SU-DHL-6 (cell line): ENCODE results near the gene DHTKD1.

Experiments
- CTCF ChIP-seq: fragments of 200-600 bp; sonication (generic); IDR thresholded peaks from one replicate; pipeline ENCODE4 v1.5.1; 2017; ENCODE audit warnings: antibody characterized with exemption, mild to moderate bottlenecking, low read length, moderate library complexity; ENCODE audit not compliant: insufficient read depth, poor library complexity, severe bottlenecking
- EZH2phosphoT487 ChIP-seq: fragments of 200-600 bp; sonication (generic), shearing (Covaris generic); conservative IDR thresholded peaks from 2 replicates; pipeline ENCODE4 v1.6.1; 2018; ENCODE audit warnings: mild to moderate bottlenecking, antibody characterized with exemption, low read length, moderate library complexity, mixed read lengths

- TF ChIP-seq CTCF (no peak), EZH2phosphoT487 (no peak)
Measured at GRCh38 chr10:12041766-12042408, 26.9 kb upstream of the DHTKD1 start.
